ENCODE data around the gene IL11RA.

Gene IL11RA

DNA sequence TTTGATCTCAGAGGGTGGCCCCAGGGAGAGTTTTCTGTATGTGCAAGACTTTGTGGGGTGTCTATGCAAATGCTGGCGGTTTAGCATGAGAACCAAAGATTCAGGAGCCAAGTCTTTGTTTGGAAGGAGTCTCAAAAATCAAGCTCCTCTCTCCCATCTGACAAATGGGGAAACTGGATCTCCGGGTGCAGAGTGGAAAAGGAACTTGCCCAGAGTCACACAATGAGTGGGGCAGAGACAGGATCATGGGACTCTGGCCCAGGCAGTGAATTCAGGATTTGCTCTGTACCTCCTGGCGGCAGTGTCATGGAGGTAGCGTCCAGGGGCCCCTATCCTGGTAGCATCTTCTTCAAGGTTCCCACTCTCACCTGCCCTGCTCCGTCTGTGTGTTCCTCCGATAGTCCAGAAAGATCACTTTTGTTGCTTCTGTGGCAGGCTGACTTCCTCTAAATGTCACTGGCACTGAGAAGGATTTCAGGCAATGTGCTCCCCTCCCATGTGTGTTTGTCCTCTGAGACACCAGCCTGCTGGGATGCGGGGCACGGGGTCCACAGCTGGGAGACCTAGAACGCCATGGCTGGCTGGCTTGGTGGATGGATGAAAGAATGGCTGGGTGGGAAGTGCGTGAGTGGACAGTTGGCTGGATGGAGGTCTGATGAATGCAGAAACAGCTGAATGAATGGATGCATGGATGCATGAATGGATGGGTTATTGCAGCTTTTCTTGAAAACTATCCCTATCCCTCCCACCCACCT is 35.5 kb downstream of the IL11RA start:
- DNase-seq (ENCODE audit: low read depth in 2 of 2): no peak

DNA sequence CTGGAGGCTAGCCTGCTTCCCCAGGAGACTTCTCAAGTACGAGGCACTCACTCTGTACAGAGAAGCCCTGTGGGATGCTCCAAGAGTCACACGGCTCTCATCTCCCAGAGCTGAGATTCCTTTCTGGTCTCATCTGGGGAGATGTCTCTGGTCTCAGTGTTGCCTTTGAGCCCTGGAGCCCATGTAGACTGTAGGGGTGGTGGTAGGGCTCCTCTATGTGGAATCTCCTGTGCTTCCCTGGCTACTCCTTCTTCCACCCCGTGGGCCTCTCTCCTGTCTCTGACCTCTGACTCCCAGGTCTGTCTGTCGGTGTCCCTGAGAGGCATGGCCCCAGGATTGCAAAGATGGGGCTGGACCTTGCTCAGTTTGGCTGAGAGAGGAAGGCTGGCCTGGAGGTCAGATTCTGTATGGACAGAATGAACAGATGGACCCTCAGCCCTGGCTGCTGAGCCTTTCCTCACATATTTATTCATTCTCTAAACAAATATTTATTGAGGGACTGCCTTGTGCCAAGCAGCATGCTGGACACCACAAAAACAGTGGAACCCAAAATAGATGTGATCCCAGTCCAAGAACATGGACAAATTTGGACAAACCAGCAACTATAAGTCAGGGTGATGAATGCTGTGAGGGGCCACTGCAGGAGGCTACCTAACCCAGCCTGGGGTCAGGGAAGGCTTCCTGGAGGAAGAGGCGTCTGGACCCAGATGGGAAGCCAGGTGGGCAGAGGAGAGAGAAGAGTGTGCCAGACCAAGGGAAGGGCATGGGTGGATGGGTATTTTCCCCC is 36.5 kb downstream of the IL11RA start:
- no peak for DNase-seq (ENCODE audit: low read depth in 2 of 2)

DNA sequence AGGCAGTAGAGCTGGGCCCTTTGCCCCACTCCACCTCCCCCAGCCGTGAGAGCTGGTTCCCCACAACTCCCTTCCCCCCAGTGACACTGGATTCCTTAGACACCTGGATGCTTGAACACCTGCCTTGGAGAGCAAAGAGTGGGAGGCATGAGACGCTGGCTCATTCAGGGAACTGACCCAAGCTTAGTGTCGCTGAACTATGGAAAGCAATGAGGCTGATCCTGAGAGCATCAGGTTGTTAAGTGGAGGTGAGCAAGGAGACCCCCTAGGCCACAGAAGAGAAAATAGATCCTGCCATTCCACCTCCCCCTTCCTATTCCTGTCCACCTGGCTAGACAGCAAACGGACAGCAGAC is 37.1 kb downstream of the IL11RA start:
- no peak for DNase-seq (ENCODE audit: low read depth in 2 of 2)

DNA sequence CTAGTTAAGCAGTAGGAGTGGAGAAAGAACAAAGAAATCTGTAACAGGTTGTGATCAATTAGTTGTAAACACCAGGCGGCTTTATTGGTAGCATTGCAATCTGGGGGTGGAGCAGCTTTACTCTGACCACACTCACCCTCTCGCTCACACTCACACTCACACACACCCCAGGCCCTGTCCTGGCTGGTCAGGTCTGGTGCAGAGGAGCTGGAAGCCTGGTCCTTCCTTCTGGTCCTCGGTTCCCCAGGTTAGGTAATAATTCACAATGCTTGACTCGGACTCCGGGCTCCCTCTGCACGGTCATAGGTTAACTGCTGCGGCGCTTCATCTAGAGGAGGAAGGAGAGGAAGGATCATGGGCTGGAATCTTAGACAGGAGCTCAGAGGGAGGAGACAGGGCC is 37.5 kb downstream of the IL11RA start:
- no peak for DNase-seq (ENCODE audit: low read depth in 2 of 2)

DNA sequence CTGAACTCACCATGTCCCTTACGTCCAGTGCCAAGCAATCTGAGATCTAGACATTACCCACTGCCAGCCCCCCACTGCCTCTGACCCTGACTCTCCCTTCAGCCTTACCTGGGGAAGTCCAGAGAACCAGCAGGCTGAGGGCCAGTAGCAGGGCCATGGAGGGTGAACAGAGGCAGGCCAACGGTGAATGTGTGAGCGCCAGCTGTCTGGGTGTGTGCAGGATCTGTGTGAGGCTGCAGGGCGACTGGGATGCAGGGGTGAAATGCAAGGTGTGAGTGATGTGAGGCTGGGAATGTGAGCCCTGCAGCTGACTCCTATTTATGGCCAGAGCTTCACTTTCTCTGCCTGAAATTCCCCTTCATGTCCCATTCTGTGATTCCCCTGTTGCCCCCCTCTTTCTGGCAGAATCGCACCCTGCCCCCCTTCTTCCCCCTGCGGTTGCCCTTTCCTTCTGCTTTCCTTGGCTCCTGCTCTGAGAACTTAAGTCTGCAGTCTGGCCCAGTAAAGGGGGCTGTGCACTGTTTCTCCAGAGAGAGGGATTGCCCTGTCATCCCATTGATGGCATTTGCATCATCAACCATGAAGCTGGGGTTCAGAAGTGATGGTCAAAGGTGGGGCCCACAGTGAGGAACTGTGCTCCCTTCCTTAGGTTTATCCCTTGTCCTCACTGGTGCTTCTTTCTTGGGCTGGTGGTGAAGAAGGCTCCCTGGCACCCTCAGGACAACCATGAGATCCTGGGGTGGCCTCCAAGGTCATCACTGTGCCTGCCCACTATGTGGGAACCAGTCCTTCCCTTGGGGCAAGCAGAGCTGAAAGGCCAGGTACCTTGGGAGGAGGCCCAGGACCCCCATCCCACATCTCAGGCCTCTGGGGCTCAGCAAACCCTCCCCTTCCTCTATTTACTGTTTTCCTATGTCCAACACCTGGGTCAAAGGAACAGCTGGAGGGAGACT is 39.3 kb downstream of the IL11RA start, which contains the start of gene CCL19:
TSS of gene CCL19 (minus strand) at position 294 of the 953 bp plus-strand sequence. CDS start at position 157, 137 bp downstream.
- no peak for DNase-seq (ENCODE audit: low read depth in 2 of 2)

DNA sequence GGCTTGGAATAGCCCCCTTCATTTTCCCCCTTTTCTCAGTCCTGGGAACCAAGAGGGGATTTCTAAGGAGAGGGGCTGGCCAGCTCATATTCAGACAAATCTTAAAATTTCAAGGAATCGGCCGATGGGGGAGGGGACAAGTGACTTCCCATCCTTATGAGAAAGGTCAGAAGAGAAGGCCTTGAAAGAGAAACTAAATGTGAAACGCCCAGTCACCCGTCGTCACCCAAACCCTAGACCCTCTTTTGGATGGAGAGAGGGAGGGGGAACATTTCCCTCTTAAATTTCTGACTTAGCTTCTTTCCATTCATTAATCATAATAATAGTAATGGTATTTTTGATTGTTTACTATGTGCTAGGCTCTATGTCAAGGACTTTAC is 39.9 kb downstream of the IL11RA start:
- DNase-seq (ENCODE audit: low read depth in 2 of 2): no peak

DNA sequence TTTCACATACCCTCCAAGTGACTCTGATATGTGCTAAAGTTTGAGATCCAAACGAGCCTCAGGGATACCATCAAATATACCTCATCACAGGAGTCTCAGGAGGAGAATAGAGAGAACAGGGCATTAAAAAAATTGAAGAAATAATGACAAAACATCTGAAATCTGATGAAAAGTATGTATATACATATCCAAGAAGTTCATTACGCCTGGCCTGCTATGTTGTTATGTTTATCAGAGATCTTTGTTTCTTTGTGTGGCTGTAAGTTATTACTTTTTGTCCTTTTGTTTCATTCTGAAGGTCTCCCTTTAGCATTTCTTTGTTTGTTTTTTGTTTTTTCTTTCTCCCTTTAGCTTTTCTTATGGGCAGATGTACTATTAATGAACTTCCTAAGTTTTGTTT is 41.6 kb downstream of the IL11RA start:
- DNase-seq (ENCODE audit: low read depth in 2 of 2): no peak

DNA sequence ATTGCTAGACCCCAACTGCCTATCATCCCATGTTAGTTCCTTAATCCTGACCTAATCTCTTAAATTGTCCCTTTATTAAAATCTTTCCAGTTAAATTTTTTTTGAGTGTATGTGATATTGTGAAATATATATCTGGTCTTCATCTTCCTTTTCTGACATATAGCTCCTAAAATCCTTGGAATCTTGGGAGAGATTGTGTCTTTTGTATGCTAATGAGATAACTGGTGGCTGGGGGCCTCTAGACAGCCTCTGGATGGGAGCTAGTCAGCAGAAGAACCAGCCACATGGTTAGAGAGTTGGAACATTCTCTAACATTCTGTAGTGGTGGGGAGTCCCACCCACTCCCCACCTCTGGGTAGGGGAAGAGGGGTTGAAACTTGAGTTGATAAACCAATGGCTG is 42.8 kb downstream of the IL11RA start:
- no peak for DNase-seq (ENCODE audit: low read depth in 2 of 2)

DNA sequence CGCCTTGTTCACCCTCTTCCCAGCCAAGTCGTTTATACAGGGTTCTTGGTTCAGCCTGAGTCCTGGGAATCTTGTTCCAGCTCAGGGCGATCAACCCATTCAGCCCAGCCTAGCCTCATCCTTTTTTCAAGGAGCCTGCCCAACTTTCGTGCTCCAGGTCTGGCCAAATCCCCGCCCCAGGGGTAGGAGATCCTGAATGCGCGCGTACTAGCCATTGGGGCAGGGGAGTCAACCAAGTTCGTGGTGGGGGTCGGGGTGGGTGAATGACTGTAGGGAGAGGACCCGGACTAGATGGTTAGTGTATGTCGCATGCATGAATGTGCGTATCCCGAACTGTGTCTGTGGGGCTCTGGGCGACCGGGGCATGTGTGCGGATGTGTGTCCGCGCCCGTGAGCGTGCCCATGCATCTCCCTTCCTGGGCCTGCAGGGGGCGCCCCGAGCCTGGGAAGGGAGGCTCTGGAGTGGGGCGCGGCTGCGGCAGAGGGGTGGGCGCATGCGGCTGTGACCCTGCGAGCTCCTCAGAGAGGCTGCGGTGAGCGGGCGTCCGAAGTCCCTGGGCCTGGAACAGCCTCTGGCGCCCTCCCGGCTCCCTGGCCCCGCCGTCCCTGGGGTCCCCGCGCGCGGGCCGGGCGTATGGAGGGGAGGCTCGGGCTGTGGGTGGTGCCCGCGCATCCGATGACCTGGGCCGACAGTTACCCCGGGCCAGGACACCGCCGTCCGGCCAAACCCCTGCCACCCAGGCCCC is 49.2 kb downstream of the IL11RA start:
- DNase-seq (ENCODE audit: low read depth in 2 of 2): peak; percentile 60 to 73

DNA sequence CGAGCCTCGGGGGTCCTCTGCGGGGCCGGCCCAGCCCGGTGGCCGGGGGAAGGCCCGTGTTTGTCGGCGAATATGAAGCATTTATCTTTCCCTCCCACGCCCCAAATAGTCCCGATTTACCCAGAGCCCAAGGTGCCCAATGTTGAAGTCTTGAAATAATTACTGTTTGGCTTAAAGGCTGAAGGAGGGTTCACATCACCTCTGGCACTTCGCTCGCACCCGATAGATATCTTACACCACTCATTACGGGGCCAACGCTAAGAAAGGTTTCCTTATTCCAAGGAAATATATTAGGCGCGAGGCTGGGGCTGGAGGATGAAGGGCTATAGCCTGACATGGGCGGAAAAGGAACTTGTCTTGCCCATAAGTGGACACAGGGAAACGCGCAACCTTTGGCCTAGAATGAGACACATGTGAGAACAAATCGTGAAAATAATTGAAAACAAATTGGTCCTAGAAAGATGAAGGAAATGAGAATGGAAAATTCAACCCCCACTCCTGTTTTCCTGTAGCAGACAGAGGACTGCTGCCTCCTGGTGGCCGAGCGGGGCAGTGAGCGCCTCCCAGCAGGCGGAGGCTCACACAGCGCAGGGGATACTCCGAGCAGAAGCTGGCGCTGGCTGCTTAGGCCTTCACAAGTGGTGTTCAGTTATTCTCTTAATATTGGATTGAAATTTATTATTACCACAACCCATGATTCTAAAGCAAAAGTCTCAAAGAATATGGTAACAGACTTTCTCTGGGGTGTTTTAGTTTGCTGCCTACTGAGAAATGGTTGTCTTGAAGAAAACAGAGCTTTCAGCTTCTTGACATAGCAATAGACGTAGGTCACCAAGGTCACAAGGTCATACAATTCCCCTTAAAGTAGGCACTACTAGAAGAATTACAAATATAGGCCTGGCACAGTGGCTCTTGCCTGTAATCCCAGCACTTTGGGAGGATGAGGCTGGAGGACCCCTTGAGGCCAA is 50.1 kb downstream of the IL11RA start:
- DNase-seq (ENCODE audit: low read depth in 2 of 2): peak; percentile 62 to 79

DNA sequence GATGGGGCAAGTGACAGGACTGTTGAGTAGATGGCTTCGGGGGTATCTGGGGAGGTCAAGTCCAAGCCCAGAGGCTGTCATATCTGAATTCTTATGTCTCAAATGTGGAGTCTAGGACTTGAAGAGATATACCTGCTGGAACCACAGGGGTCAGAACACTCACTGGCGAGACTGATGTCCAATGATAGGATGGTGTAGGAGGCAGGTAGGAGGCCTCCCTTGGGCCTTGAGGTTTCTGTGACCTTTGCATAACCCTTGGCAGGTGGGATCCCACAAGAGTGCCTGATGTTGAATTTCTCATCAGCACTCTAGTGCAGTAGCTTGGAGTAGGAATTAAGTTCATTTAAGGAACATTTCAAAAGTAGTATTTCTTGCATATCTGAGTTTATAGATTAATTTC is 55.1 kb downstream of the IL11RA start:
- DNase-seq (ENCODE audit: low read depth in 2 of 2): no peak

DNA sequence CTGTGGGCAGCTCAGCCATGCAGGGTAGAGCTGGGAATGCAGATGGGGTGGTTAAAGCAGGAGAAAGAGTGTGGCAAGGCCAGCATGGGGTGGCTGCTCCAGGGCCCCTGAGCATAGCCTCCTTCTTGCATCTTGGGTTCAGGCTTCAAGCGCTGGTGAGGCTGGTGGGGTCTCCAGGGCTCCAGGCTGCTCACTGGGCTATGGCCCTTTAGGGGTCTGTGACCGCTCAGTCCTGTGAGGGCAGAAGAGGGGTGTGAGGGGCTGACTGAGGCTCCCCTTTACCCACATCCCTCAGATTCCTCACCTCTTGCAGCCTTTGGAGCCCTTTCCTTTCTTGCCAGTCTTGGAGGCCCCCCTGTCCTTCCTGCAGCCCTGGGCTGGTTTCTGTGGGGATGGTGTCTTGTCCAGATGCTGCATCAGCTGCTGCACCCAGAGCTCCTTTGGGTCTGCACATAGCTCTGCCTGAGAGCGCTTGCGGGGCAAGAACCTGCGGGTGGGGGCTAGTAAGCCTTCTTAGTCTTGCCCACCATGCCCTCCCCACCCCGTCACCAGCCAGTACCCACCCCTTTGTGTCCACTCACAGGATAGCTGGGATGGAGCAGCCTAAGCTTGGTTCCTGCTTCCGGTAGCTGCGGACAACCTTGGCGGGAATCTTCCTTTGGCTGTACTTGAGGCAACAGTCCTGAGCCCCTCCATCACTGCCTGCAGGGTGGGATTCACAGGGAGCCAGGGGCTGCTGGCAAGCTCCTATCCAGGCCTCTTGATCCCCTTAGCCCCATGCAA is 57.4 kb downstream of the IL11RA start:
- no peak for DNase-seq (ENCODE audit: low read depth in 2 of 2)

DNA sequence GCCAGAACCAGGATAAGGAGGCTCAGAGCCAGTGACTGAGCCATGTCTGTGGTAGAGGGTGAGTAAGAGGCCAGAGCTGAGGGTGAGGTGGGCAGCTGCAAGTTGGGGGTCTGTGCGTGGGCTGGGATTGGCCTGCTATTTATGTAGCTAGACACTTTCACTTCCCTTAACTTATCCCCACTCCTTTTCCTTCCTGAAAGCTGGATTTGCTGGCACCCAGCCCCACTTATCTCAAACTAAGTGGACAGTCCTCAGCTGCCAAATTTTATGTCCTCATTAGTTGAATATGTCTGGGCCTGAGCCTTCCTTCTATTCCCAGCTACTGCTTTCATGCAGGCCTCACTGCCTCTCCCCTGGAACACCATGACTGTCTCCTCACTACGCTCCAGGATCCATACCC is 58.0 kb downstream of the IL11RA start, which contains the start of gene CCL21:
TSS of gene CCL21 (minus strand) at position 114 of the 400 bp plus-strand sequence. CDS start at position 44, 70 bp downstream.
- DNase-seq (ENCODE audit: low read depth in 2 of 2): no peak

Data from stimulated activated CD4-positive, alpha-beta T cell treated with anti-CD3 and anti-CD28 coated beads, Interleukin-15, amount 100 ng/mL, for 48 hours (primary cell).